Osteocyte (in vitro differentiated cells): ENCODE measurements around the gene NEDD8. TPM values are rescaled to one million over a fixed set of nuclear protein-coding genes. Genes with fewer than 3 reads are reported as not detected.

Experiments used
- DNase-seq: peaks from one replicate; pipeline ENCODE4 v3.0.0; 2021; ENCODE audit warnings: mixed read lengths; ENCODE audit not compliant: unreplicated experiment; ENCODE audit errors: extremely low spot score
- H3K27ac Mint-ChIP-seq: one replicate; pipeline ENCODE4 v1.8.0; 2021; ENCODE audit warnings: mild to moderate bottlenecking, mixed read lengths; ENCODE audit not compliant: unreplicated experiment
- H3K27me3 Mint-ChIP-seq: one replicate; pipeline ENCODE4 v1.8.0; 2021; ENCODE audit warnings: mixed read lengths; ENCODE audit not compliant: unreplicated experiment
- H3K36me3 Mint-ChIP-seq: one replicate; pipeline ENCODE4 v1.8.0; 2021; ENCODE audit warnings: mixed read lengths; ENCODE audit not compliant: unreplicated experiment
- H3K4me1 Mint-ChIP-seq: one replicate; pipeline ENCODE4 v1.8.0; 2021; ENCODE audit warnings: mixed read lengths; ENCODE audit not compliant: unreplicated experiment
- H3K4me3 Mint-ChIP-seq: one replicate; pipeline ENCODE4 v1.8.0; 2021; ENCODE audit warnings: mild to moderate bottlenecking, moderate library complexity, mixed read lengths; ENCODE audit not compliant: unreplicated experiment
- H3K9me3 Mint-ChIP-seq: one replicate; pipeline ENCODE4 v1.8.0; 2021; ENCODE audit warnings: mixed read lengths; ENCODE audit not compliant: unreplicated experiment
- CTCF ChIP-seq: fragments of 200-600 bp; sonication (generic); IDR thresholded peaks from 2 replicates; pipeline ENCODE4 v1.5.0; 2021; ENCODE audit warnings: antibody characterized with exemption, mild to moderate bottlenecking, moderate library complexity
- total RNA-seq: library from RNA; stranded (reverse); gene quantifications from 2 replicates; pipeline ENCODE4 v1.2.1, GENCODE V29; 2021

The NEDD8 gene
- total RNA-seq, 1 donor from 2014 or later: 158 TPM

DNA sequence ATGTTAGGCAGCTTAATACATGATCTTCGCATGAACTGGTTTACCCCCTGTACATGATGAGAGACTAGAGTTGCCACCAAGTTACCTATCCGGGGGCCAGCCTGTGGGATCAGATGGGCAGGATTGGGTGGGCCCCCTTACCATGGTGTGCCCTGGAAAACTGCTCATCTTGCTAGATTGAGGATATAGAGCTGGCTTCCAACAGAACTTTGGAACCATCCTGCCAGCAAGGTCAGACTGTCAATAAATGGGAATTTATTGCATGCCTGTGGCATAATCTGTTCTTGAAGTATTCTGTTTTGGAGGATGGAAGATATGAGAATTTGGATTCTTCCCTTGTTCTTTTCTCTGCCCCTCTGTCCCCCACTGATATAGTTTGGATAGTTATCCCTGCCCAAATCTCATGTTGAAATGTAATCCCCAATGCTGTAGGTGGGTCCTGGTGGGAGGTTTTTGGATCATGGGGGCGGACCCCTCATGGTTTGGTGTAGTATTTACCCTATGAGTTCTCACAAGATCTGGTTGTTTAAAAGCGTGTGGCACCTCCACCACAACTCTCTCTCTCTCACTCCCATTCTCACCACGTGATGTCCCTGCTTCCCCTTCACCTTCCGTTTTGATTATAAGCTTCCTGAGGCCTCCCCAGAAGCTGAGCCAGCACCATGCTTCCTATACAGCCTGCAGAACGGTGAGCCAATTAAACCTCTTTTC lies 33.2 kb downstream of the NEDD8 start:
- H3K4me1 Mint-ChIP-seq: peaks cover 33% of the 10 kb centered on the region
- peaks cover 24% of the 10 kb centered on the region for H3K36me3 Mint-ChIP-seq
- peak overlapping the region; percentile 15 for H3K4me3 Mint-ChIP-seq
- DNase-seq: no peak
- TF ChIP-seq CTCF: no peak
- no peaks in the 10 kb centered on the region for H3K27me3 Mint-ChIP-seq
- H3K9me3 Mint-ChIP-seq: peaks cover 5% of the 10 kb centered on the region
- no peak overlapping the region for H3K27ac Mint-ChIP-seq

DNA sequence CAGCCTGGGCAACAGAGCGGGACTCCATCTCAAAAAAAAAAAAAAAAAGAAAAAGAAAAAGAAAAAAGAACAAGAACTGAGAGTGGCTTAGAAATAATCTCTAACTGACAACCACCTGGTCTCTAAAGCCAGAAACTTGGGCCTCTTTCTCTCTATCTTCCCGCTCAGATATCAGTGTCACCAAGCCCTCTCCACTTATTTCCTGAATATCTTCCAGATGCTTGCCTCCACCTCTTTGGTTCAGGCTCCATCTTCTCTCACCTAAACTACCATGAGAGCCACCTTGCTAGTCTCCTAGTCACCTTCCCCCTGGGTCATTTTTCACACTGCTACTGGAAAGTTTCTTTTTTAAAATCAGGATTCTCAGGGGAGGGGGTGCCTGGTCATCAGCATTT lies 35.1 kb downstream of the NEDD8 start:
- peak overlapping the region; percentile 88 for H3K4me3 Mint-ChIP-seq
- peaks cover 37% of the 10 kb centered on the region for H3K4me1 Mint-ChIP-seq
- H3K27ac Mint-ChIP-seq: peak overlapping the region; percentile 95
- no peaks in the 10 kb centered on the region for H3K9me3 Mint-ChIP-seq
- no peak for TF ChIP-seq CTCF
- no peaks in the 10 kb centered on the region for H3K27me3 Mint-ChIP-seq
- peaks cover 22% of the 10 kb centered on the region for H3K36me3 Mint-ChIP-seq
- no peak for DNase-seq

DNA sequence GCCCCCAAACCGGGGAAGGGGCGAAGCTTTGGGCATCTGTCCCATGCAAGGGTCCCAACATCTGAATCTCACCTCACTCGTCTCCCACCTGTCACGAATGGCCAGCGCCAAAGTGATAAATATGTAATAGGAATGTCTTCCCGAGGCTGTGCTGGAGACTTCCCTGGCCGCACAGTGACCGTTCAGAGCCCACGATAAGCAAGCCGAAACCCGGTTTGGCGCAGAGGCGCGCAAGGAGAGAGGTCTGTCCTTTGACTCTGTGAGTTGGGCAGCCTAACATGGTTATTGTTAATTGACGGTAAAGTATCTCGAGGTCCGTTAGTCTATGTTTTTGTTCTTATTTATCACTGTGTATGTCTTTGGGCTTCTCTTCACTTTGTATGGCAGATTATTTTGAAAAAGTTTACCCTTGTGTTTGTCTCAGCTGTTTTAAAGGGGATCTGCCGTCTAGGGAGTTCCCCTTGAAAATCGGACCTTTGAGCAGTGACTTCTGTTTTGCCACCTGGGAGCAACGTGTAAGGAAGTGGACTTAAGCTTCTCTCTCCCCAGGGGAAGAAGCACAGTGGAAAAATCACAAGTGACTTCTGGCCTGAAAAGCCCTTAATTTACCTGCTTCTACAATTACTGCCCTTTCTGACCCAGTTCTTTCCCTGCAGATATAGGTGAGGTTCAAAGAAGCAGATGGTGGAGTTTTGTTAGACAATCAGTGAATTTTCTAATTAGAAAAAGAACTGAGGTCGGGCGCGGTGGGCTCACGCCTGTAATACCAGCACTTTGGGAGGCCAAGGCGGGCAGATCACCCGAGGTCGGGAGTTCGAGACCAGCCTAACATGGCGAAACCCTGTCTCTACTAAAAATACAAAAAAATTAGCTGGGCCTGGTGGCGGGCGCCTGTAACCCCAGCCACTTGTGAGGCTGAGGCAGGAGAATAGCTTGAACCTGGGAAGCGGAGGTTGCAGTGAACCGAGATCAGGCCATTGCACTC lies 35.8 kb downstream of the NEDD8 start:
- Mint-ChIP-seq H3K27me3 (no peaks in the 10 kb centered on the region), H3K9me3 (no peaks in the 10 kb centered on the region), H3K36me3 (peaks cover 18% of the 10 kb centered on the region), H3K4me1 (peaks cover 37% of the 10 kb centered on the region), H3K27ac (peak overlapping the region; percentile 95), H3K4me3 (peak overlapping the region; percentile 88)
- no peak for DNase-seq
- no peak for TF ChIP-seq CTCF

DNA sequence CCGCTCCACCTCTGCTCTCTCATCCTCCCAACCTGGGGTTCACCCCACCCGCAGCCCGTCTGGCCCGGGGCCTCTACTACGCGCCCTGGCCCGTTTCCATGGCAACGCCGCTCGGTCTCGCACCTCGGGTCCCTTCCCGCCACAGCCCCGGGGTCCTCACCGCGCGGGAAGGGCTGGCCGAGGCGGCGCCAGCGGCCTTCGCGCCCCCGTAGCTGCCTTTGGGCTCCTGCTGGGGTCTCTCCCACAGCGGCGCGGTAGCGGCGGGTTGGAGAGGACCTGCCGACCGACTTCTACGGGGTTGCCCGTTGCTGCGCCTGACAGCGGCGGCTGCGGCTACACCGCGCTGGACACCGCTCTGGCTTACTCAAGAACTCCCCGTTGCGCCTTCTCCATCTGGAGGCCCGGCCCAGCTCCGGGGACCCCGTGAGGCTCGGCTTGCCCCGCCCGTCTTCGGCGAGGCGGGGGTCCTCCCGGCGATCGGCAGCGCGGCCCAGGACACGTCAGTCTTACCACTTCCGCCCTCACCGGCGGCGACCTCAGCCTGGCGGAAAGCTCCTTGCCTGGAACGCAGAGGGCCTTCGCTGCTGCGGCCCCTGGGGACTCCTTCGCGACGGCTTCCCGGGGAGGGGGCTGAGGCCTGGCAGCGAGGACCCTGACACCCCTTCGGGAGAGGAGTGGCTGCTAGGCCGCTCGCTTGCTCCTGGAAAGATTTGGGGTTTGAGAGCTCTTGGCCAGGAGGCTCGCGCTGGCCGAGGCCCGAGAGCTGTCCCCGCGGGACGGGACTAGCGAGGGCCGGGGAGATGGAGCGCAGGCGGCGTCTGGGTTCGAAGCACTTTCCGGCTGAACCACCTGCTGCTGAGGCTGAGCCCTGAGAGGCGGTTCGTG lies 36.7 kb downstream of the NEDD8 start, which contains the start of gene TM9SF1:
Gene TM9SF1, minus strand, starts transcription at position 256 of the 885 bp plus-strand sequence. CDS start 422 bp downstream, outside the sequence.
- peaks cover 37% of the 10 kb centered on the region for H3K4me1 Mint-ChIP-seq
- no peaks in the 10 kb centered on the region for H3K9me3 Mint-ChIP-seq
- peak within 1 kb of the TSS; percentile 95 for H3K27ac Mint-ChIP-seq
- H3K36me3 Mint-ChIP-seq: peaks cover 20% of the 10 kb centered on the region
- peak; percentile 94 for DNase-seq
- H3K27me3 Mint-ChIP-seq: no peaks in the 10 kb centered on the region
- H3K4me3 Mint-ChIP-seq: peak within 1 kb of the TSS; percentile 88
- TF ChIP-seq CTCF: no peak
